Measurements from ENCODE around the gene KAT8. TPM values are rescaled to one million over a fixed set of nuclear protein-coding genes. Genes with fewer than 3 reads are reported as not detected.

The KAT8 gene
- total RNA-seq, 1 donor = 24.6 TPM

DNA sequence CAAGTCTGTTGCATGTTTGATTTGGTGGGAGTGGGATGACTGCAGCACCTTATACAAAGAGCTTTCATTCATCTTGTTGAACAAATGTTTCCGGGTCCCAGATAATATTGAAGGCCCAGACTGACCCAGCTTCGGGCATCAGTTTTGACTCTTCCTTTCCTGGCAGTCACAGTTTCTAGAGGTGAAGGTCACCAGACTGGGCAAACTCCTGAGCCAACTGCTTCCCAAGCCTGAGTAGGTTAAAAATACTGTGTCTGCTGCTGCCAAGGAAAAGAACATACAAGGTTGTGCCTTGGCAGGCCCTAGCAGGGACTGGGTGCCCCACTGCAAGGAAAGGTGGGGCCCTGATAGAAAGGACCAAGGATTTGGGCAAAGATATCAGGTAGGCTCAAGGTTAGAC lies 4.8 kb upstream of the KAT8 start:
- H3K4me3 ChIP-seq (ENCODE audit: low read depth, low read length) = no peak overlapping the region
- TF ChIP-seq CTCF (IDR thresholded peaks at IDR 0.05; ENCODE audit: insufficient read depth, low read depth, low read length) = no peak
- no peak for DNase-seq (ENCODE audit: low read depth)

- H3K4me3 ChIP-seq (ENCODE audit: low read depth, low read length) = no peak overlapping the region
- no peak for TF ChIP-seq CTCF (IDR thresholded peaks at IDR 0.05; ENCODE audit: insufficient read depth, low read depth, low read length)
- DNase-seq (ENCODE audit: low read depth) = no peak
Observed at GRCh38 chr16:31113121-31114120, 4.0 kb upstream of the KAT8 start.

GRCh38 chr16:31114468-31114867 lies 3.0 kb upstream of the KAT8 start:
- H3K4me3 ChIP-seq (ENCODE audit: low read depth, low read length) = no peak overlapping the region
- TF ChIP-seq CTCF (IDR thresholded peaks at IDR 0.05; ENCODE audit: insufficient read depth, low read depth, low read length) = no peak
- DNase-seq (ENCODE audit: low read depth) = no peak

- peak overlapping the region; percentile 82 for H3K4me3 ChIP-seq (ENCODE audit: low read depth, low read length)
- no peak for TF ChIP-seq CTCF (IDR thresholded peaks at IDR 0.05; ENCODE audit: insufficient read depth, low read depth, low read length)
- peak; percentile 80 for DNase-seq (ENCODE audit: low read depth)
Observed at GRCh38 chr16:31118223-31119155, 1.0 kb downstream of the KAT8 start.

GRCh38 chr16:31120129-31120528 lies 2.7 kb downstream of the KAT8 start:
- H3K4me3 ChIP-seq (ENCODE audit: low read depth, low read length) = no peak overlapping the region
- no peak for TF ChIP-seq CTCF (IDR thresholded peaks at IDR 0.05; ENCODE audit: insufficient read depth, low read depth, low read length)
- DNase-seq (ENCODE audit: low read depth) = no peak

DNA sequence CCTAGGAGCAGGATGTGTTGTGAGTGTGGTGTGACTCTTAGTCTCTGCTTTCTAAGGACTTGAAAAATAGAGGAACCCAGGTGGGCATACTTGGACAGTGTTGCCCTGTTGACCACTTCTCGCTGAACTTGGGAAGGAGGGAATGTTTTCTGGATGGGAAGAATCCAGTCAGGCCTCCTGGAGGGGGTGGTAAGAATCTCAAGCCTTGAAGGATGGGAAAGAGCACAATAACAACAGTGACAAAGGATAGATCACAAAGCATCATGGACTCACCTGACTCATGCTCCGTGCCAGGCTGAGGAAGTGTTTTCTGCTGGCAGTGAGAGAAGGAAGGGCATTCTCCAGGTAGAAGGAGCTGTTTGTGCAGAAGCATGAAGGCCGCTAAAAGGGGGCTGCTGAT lies 8.4 kb downstream of the KAT8 start:
- no peak for DNase-seq (ENCODE audit: low read depth)
- no peak overlapping the region for H3K4me3 ChIP-seq (ENCODE audit: low read depth, low read length)
- no peak for TF ChIP-seq CTCF (IDR thresholded peaks at IDR 0.05; ENCODE audit: insufficient read depth, low read depth, low read length)

Measured in fibroblast of villous mesenchyme (primary cell).